ENCODE data around the gene SDHC. TPM values are rescaled to one million over a fixed set of nuclear protein-coding genes. Genes with fewer than 3 reads are reported as not detected.

Gene SDHC
- total and polyA plus RNA-seq, 2 of the 8 experiments (the other 6 are each of a cell fraction or from before 2014, with no cell fraction given): 224 to 305 TPM

GRCh38 chr1:161342177-161342576, 28.0 kb downstream of the SDHC start (continued):
- TF ChIP-seq KDM1A (IDR thresholded peaks at IDR 0.05; ENCODE audit: borderline replicate concordance, low read length): no peak
- TF ChIP-seq MAFK (IDR thresholded peaks at IDR 0.05; ENCODE audit: low read depth, low read length): no peak

Measured in H1 (cell line).